VCaP (cell line): ENCODE data around the gene FOXA3.

Source experiments
- H3K27ac ChIP-seq: fragments of 450-650 bp; 2 replicates; pipeline ENCODE4 v1.5.1; 2017
- TF ChIP-seq, protein P1 (sequence below): fragments of 450-650 bp; conservative IDR thresholded peaks from 2 replicates; pipeline ENCODE4 v1.5.1; 2017; ENCODE audit warnings: mild to moderate bottlenecking, moderate library complexity

Gene FOXA3

DNA sequence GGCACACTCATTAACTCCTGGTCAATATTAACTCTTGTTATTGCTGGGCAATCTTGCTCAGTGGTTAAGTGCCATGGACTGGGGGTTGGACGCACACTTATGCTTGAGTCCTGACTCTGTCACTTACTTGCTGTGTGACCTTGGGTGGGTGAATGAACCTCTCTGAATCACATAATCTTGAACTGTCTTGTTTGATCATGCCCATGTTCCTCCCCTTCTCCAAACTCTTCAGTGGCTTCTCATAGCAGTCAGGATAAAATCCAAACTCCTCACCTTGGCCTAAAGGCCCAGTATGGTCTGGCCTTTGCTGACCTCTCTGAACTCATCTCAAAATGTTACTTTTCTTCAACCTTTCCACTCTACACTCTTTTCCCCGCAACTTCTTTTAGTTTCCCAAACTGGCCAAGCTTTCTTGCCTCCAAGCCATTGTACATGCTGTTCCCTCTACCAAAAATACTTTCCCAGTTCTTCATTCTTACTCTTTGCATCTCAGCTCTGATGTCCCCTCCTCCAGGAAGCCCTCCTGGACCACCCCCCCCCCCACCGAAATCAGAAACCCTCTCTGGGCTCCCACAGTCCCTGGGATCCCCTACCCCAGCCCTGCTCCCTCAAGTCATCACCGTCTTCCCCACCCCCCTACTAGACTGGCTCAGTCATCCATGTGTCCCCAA lies 35.9 kb downstream of the FOXA3 start:
- TF ChIP-seq, protein P1, sequence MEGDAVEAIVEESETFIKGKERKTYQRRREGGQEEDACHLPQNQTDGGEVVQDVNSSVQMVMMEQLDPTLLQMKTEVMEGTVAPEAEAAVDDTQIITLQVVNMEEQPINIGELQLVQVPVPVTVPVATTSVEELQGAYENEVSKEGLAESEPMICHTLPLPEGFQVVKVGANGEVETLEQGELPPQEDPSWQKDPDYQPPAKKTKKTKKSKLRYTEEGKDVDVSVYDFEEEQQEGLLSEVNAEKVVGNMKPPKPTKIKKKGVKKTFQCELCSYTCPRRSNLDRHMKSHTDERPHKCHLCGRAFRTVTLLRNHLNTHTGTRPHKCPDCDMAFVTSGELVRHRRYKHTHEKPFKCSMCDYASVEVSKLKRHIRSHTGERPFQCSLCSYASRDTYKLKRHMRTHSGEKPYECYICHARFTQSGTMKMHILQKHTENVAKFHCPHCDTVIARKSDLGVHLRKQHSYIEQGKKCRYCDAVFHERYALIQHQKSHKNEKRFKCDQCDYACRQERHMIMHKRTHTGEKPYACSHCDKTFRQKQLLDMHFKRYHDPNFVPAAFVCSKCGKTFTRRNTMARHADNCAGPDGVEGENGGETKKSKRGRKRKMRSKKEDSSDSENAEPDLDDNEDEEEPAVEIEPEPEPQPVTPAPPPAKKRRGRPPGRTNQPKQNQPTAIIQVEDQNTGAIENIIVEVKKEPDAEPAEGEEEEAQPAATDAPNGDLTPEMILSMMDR = no peak
- no peak overlapping the region for H3K27ac ChIP-seq

DNA sequence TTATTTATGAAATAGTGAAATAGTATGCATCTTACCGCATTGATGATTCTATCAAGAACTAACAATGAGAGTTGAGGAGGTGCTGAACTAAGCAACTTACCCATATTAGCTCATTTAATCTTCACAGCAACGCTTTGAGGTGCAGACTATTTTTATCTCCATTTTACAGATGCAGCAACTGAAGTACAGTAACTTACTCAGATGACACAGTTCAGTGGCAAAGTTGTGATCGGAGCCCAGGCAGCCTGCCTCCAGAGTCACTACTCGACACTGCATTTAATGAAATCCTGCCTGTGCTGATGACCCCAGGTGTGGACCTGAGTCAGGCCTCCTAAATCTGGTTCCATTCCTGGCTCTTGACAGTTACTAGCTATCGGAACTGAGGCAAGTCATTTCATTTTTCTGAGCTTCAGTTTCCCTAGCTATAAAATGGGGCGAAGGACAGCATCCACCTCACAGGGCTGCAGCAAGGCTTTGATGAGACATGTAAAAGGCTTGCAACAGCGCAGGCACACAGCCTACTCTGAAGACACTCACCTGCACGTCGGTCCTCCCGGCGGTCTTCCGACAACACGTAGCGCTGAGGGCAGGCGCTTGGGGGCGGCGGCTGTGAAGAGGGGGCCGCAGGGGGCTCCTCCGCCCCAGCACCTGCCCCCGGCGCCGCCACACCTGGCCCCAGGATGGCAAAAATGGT lies 36.8 kb downstream of the FOXA3 start:
- TF ChIP-seq, protein P1 = no peak

GRCh38 chr19:45901432-45901911 lies 37.3 kb downstream of the FOXA3 start:
- TF ChIP-seq, protein P1 = no peak
- peak overlapping the region; percentile 82; the same call in 1 of the 2 replicates for H3K27ac ChIP-seq

More for the DNA sequence above, 36.8 kb downstream of the FOXA3 start:
- H3K27ac ChIP-seq = peak overlapping the region; percentile 82; the same call in 1 of the 2 replicates

- TF ChIP-seq, protein P1 = no peak
- peak within 1 kb of the TSS; percentile 82 for H3K27ac ChIP-seq
These were observed 38.0 kb downstream of the FOXA3 start, which contains the start of gene MYPOP for GRCh38 chr19:45901912-45902650. Gene MYPOP, minus strand, starts transcription at chr19:45902613. Its CDS starts 840 bp downstream, at chr19:45901773.

DNA sequence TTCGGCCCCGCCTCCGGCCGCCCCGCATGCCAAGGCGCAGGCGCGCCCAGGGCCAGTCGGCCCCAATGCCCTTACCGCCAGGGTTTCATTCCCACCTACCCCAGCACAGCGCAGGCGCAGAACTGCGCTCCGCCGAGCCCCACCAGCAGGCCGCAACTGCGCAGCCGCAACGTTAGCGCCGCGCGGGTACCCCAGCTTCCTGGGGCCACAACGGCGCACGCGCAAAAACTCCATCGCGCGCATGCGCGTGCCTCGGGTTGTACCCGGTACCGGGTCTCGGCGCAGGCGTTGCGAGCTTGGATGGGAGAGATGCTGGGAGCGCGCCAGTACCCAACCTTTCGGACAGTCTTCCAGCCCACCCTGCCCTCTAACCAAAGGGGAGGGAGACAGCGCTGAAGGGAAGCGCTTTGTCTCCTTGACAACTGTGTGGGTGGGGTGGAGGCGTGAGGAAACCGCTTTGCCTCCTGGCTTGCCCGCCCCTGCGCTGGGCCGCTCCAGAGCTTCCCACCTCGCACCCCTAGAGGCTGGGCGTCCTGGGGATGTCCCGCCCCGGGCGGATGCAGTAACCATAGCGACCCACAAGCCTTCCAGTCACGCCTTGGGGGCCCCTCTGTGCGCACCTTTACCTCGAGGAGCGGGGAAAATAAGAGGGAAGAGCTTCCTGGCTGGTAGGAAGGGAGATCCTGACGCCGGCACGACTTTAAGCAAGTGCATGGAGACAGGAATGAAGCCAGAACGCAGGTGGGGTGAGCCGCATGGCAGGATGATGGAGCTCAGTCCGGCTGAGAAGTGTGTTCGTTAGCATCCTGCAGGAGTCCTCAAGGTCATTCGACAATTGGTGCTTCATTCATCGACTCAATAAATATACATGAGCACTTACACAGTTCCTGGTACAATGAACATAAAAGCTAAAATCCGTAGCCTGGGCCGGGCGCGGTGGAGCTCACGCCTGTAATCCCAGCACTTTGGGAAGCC lies 38.8 kb downstream of the FOXA3 start:
- TF ChIP-seq, protein P1 = no peak
- H3K27ac ChIP-seq = peak overlapping the region; percentile 82

DNA sequence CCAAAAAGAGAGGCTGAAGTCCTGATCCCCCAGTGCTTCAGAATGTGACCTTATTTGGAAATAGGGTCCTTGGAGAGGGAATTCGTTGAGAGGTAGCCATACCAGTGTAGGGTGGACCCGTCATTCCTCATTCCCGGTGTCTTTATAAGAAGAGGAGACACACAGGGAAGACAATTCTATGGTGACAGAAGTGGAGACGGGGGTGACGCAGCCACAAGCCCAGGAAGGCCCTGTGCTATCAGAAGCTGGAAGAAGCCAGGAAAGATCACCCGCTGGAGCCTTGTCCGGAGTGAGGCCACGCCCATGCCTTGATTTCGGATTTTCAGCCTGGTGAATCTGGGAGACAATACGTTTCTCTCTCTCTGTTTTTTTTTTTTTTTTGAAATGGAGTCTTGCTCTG lies 40.9 kb downstream of the FOXA3 start:
- TF ChIP-seq, protein P1 = no peak

More for the DNA sequence above, 40.9 kb downstream of the FOXA3 start:
- no peak overlapping the region for H3K27ac ChIP-seq
